IPS-18c (cell line): ENCODE data around the gene UCP1.

Experiments used
- H3K4me3 ChIP-seq: 2 replicates; pipeline ENCODE4 v1.7.0; 2013; ENCODE audit warnings: low read depth, mild to moderate bottlenecking, low read length, moderate library complexity; ENCODE audit not compliant: insufficient read depth
- H3K9me3 ChIP-seq: one replicate; pipeline ENCODE4 v1.6.1; 2013; ENCODE audit warnings: mild to moderate bottlenecking, low read length, moderate library complexity; ENCODE audit not compliant: control insufficient read depth, insufficient read depth

The UCP1 gene, protein sequence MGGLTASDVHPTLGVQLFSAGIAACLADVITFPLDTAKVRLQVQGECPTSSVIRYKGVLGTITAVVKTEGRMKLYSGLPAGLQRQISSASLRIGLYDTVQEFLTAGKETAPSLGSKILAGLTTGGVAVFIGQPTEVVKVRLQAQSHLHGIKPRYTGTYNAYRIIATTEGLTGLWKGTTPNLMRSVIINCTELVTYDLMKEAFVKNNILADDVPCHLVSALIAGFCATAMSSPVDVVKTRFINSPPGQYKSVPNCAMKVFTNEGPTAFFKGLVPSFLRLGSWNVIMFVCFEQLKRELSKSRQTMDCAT

DNA sequence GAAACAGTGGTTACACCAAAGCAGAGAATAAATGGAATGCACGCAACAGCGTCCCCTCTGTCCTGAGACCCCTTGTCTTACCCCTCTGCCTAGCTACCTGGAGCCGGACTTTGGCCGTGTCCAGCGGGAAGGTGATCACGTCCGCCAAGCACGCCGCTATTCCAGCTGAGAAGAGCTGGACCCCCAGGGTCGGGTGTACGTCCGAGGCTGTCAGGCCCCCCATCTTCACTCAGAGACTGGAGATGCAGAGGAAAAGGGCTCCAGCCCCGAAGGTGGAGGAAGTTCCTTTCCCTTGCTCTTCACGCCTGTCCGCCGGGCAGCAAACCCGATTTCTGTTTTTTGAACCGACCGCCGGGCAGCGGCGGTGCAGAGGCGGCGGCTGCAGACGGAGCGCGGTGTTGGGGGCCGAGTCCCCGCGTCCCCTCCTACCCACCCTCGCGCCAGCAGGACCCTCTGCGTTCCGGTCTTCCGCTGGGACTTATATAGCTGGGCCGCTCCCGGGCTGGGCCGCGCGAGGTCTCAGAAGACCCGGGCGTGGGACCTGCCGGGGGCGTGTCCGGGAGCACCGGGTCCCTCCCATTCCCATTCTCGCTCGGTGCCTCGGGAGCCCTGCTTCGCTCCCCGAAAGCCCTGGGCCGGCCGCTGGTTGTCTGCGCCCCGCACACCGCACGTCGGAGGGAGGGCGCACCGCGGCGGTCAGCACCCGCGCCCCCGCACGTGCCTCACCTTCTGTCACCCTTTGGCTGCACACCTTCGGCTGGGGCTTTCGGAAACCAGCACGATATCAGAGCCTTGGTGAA is at the start of gene UCP1:
TSS of gene UCP1 (minus strand) at position 455 of the 800 bp plus-strand sequence. CDS start at position 223, 232 bp downstream.
- H3K9me3 ChIP-seq = no peaks in the 10 kb centered on the region
- H3K4me3 ChIP-seq = peak within 1 kb of the TSS; percentile 57

DNA sequence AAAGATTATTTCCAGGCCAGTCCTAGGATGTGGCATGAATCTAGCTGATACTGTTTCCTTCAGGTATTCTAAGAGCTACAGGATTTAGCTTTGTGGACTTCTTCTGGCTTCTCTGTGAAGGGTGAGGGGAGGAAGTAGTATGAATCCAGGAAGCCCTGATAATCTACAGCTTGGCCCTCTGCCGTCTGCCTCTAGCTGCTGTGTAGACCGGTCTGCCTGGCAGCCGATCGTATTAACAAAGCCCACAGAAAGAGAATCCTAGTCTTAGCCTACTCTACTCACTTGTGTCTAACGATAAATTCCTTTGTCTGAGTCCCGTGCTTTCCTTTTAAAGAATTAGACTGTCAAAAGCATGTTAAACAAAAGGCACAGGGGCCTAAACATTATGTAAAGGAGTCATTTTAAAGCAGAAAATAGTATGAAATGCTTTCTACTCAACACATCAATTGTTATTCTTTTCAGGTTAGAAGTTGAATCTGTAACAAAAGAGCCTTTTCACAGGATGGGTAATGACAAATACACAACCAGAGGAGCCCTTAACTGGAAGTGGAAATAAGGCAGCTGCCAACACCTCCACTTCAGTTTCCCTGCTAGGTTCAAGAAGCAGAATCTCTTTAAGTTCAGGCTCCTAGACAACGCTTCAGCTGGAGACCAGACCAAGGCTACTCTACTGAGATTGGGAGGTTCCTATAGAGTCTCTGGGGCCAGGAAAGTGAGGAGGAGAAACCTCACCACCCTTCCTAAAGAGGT is 48.9 kb upstream of the UCP1 start:
- no peak overlapping the region for H3K4me3 ChIP-seq
- H3K9me3 ChIP-seq = no peaks in the 10 kb centered on the region

DNA sequence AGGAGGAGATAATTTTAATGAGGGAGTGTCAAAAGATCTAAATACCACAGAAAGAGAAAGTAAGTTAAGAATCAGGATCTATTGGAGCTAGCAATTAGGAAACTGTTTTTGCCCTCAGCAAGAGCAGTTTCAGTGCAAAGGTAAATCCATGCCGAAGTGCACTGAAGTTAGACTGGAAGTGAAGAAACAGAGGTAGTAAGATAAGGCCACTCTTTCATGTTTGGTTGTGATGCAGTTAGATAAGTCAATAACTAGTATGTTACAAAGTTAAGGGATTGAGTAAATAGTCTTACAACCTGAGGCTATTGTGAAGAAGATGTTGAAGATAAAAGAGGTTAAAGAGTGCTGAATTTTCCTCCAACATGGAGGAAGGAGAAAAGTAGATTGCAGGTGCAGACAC is 46.7 kb upstream of the UCP1 start:
- Histone ChIP-seq H3K9me3 (no peaks in the 10 kb centered on the region), H3K4me3 (no peak overlapping the region)

DNA sequence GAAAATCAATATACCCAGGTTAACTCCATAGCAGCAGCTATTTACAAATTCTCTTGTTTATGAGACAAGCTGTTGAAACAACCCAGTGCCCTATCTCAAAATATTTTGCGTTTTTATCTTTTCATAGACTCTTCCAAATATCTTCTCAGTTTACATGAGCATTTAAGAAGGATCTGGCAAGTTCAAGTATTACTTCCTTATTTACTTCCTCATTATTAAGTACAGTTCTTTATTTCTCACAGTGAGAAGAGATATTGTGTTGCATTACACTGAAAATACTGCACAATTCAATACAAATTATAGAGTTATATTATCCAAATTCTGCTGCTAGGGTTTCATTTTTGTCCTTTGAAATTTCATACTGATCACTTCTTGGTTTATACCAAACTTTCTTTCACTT is 43.6 kb upstream of the UCP1 start:
- Histone ChIP-seq H3K9me3 (no peaks in the 10 kb centered on the region), H3K4me3 (no peak overlapping the region)

DNA sequence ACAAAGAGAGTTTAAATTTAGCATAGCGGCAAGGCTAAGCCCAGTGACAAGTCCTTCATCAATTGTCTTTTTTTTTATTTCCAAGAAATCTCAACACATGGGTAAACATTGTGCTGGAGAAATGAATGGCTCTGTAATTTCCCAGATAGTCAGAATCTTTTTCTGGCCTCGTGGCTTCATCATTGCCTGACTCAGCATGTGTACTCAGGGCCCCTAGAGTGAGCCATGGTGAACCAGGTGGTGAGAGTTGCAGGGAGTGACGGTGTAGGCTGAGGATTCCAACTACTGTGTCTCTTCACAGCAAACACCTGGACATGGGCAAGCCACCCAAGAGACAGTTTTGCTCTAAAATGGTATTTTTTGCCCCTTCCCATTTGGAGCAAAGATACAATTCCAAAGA is 43.1 kb upstream of the UCP1 start:
- no peaks in the 10 kb centered on the region for H3K9me3 ChIP-seq
- no peak overlapping the region for H3K4me3 ChIP-seq

DNA sequence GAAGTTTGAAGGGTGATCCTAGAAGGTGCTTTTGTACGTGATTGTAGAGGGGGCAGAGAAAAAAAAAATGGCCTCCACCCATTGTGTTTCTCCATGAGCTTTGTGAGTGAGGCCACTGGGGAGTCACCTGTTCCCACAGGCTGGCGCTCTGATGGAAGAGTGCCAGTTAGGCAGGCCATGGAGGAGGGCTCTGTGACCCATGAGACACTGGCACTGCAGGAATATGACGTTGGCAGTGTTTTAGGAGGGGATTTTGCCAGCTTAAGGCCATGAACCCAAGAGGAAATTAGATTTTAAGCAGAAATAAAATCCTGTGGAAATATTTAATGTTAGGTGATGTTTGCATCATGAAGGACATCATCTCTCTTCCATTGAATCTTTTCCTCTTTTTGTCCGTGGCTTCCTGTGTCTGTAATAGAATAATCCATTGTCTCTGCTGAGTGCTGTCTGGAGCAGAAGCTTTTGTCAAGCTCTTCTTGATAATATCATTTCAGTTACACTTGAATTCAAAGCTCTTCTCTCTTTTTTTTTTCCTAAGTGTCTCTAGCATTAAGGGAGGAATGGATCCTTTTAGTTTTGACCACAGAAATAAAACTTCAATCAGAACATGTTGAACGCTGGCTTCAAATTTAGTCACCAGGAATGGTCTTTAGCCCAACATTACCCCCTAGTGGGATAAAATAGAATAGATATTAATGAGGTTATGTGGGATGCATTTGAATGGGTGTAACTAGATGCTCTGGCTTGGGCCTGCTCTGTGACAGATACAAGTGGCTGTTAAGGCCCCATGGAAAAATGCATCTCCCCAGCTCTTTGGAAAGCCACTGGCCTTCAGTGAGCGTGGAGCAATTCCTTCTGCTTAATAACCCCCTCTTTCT is 41.0 kb upstream of the UCP1 start:
- no peaks in the 10 kb centered on the region for H3K9me3 ChIP-seq
- no peak overlapping the region for H3K4me3 ChIP-seq

DNA sequence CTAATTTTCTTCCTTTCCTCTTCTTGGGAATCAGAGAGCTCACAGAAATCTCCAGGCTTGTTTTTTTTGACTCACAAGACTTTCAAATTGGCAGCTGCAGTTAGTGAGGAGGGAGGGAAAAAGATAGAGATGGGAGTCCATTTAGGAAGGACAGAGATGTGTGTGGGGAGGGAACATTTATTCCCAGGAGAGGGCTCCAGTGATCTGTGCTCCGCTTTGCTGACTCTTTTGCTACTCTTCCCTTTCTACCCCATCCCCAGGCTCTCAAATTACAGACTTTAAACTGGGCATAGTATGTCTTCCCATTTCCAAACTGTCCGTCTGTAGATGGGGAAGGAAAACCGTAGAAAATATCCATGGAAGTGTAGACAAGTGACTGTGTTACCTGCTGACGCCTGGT is 39.1 kb upstream of the UCP1 start:
- Histone ChIP-seq H3K4me3 (no peak overlapping the region), H3K9me3 (no peaks in the 10 kb centered on the region)

DNA sequence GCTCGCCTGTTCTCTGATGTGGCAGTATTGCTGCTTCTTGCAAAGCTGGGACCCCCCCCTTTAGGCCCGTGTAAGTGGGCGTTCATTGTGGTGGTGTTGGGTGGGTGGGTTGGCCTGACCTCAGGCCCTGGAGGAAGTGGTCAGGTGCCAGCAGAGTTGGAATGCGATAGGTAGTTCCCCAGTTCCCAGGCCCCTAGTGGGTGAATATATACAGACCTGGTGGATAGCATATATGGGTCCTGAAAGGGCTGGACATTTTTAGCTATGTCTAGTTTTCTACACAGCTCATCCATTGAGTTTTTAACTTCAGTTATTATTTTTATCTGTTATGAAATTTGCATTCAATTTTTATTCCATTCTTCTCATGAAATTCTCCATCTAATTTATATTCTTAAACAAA is 35.8 kb upstream of the UCP1 start:
- no peaks in the 10 kb centered on the region for H3K9me3 ChIP-seq
- H3K4me3 ChIP-seq = no peak overlapping the region

DNA sequence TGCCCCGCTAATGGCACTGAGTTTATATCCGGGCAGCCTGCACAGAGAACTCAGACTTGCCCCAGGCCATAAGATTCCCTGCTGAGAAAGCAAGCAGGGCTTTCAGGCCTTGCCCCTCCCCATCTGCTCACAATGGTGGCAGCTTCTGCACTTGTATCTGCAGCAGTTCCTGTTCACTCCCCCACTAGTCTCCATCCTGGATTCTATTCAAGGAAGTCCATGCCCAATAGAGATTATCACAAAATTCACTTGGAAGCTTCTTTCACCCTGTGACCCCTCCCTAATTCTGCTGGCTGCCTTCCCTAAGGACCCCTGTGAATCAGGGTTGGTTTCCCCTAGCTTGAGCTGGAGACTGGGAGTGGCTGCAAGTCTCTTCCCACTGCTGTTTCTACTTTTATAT is 34.5 kb upstream of the UCP1 start:
- H3K9me3 ChIP-seq = no peaks in the 10 kb centered on the region
- no peak overlapping the region for H3K4me3 ChIP-seq

DNA sequence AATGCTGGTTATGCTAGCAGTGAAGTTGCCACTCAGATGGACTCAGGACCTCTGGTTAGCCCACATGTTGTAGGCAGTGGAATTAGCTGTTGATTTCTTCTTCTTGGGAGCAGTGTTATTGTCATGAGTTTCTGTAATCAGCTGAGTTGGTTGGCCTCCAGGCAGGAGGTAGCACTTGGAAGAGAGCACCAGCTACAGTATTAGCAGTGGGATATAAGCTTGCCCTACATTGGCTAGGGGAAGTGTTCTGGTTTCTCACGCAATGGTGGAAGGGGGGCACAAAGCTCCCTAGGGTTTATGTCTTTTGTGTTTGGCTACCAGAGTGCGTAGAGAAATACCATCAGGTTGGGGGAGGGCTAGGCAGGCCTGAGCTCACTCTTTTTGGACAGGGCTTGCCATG is 34.0 kb upstream of the UCP1 start:
- H3K9me3 ChIP-seq = no peaks in the 10 kb centered on the region
- no peak overlapping the region for H3K4me3 ChIP-seq

DNA sequence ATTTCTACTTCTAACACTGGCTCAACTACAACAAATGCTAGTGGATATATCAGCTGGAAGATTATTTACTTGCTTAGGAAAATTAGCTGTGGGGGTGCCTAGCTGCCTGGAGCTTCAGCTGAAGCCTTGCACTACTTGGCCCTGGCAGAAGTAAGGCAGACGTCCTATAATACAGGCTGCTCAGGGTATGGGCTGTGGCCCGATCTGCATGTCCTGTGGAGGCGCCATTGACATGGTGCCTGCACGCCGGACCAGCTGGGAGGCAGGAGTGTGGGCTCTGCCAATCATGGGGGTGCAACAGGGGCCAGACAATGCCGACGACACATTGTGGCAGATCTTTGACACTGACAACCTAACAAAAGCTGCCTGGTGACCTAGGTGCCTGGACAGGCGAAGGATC is 31.6 kb upstream of the UCP1 start:
- H3K9me3 ChIP-seq = no peaks in the 10 kb centered on the region

DNA sequence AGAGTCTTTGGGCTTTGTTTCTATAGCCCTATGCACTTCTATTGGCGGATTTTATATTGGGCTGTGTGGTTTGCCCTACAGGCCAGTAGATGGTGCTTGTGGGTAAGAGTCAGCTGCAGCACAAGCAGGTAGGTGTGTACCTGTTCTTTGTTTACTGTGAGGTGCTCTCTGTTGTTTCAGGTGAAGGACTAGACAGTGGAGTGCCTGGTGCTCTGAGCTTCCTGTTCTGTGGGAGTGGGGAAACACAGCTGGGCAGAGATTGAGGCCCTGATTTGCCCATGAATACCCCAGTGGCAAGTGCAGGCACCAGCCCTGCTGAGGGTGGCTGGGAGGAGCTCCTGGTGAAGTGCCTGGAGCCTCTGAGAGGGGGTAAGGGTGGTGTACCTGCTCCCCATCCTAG is 26.3 kb upstream of the UCP1 start:
- no peaks in the 10 kb centered on the region for H3K9me3 ChIP-seq
- H3K4me3 ChIP-seq = no peak overlapping the region

More for the DNA sequence above, 31.6 kb upstream of the UCP1 start:
- H3K4me3 ChIP-seq = no peak overlapping the region

DNA sequence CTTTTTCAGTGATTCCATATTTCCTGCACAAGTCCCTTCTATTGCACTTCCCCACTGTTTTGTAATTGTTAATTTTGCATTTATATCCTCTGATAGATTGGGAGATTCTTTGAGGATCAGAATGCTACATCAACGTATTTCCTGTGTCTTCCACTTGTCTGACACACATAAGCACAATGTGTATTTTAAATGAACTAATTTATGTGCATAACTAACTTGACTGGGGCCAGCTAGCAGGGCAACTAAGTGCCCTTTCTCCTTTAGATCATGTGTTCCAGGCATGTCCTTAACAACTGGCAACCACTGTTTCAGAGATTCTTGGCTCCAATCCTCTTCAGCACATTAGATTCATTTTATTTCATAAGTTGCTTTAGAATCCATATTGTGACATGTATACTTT is 15.7 kb upstream of the UCP1 start:
- Histone ChIP-seq H3K4me3 (no peak overlapping the region), H3K9me3 (peaks cover 2% of the 10 kb centered on the region)

DNA sequence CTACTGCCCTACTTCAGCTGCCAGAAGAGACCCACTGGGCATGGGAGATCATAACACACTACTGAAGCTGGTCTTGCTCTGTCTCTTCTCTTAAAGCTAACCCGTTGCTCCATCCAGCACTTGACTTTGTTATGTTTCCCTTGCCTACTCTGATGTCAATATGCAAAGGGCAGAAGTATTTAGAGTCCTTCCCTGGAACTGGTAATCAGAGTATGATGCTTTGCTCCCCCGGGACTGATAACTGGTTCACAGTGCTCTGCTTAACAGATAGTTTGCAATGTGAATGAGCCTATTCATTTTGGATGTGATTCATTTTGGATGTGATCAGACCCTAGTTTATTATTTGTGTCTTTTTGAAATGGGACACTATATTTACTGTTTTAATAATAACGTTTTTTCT is 12.3 kb upstream of the UCP1 start:
- Histone ChIP-seq H3K4me3 (no peak overlapping the region), H3K9me3 (no peaks in the 10 kb centered on the region)

DNA sequence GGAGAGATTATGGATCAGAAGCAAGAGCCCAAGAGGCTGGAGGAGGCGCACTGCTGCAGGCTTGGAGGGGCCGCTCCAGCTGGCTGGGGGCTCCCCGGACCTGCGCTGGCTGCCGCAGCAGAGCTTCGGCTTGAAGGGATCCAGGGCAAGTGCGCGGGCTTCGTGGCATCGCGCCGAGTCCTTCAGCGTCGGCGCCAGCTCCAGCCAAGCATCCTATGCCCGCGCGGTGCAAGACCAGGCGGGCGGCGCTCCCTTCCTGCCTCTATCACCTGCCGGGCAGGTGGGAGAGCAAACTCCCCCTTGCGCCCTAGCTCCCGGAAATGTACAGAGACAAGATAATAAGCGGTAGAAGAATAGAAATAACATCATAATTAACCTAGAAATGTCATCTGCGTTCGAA is 10.5 kb upstream of the UCP1 start:
- Histone ChIP-seq H3K9me3 (no peaks in the 10 kb centered on the region), H3K4me3 (no peak overlapping the region)

DNA sequence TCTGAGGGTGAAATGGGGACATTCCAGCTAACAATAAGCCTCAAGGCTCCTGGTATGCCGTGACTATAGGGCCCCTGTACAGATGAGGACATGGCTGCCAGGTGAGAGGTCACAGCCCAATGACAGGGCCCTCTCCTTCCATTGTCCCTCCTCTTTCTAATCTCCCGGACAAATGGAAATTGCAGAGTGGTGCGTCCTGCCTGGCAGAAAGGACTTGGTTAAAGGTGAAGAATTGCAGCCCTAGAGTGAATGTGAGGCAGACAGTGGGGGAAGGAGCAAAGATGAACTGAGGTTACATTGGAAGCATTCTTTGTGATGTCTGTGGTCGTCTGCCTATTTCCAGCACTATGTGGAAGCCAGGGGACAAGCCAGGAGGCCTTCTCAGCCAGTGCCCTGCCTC is 6.7 kb upstream of the UCP1 start:
- H3K9me3 ChIP-seq = no peaks in the 10 kb centered on the region
- H3K4me3 ChIP-seq = no peak overlapping the region

DNA sequence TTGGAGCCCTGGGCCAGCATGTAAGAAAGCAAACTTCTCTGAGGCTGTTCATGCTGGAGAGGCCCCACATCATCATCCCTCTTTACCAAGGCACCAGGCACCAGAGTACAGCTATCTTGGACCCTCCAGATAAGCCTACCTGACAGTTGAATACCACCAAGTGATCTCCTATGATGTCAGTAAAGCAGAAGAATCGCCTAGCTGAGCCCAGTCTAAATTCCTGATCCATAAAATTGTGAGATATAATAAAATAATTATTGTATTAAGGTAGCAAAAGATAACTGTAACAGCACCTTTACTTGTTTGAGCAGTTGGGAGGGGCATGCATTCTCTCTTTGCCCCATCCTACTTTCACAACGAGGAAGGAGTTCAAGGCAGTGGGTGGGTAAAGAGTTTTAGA is 2.9 kb upstream of the UCP1 start:
- H3K4me3 ChIP-seq = no peak overlapping the region
- no peaks in the 10 kb centered on the region for H3K9me3 ChIP-seq
